GM10847 (cell line): ENCODE data around the gene GOLGA6L10.

Experiments used
- POLR2A ChIP-seq: IDR thresholded peaks from 2 replicates; pipeline ENCODE4 v1.6.1; 2011; ENCODE audit not compliant: insufficient read length; ENCODE audit errors: extremely low read depth

The GOLGA6L10 gene

DNA sequence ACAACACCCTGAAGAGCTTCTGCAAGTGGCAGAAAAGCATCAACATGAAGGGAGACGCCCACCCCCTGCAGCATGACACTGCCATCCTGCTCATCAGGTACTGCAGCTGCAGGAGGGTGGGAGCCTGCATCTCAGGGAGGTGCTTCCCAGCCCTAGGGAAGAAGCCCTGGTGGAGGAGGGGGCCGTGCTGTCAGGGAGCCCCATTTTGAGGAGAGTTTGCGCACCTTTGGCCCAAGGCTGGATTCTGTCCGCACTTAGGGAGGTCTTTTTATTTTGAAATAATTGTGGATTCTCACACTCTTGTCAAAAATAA is 44.5 kb downstream of the GOLGA6L10 start:
- no peak for TF ChIP-seq POLR2A

DNA sequence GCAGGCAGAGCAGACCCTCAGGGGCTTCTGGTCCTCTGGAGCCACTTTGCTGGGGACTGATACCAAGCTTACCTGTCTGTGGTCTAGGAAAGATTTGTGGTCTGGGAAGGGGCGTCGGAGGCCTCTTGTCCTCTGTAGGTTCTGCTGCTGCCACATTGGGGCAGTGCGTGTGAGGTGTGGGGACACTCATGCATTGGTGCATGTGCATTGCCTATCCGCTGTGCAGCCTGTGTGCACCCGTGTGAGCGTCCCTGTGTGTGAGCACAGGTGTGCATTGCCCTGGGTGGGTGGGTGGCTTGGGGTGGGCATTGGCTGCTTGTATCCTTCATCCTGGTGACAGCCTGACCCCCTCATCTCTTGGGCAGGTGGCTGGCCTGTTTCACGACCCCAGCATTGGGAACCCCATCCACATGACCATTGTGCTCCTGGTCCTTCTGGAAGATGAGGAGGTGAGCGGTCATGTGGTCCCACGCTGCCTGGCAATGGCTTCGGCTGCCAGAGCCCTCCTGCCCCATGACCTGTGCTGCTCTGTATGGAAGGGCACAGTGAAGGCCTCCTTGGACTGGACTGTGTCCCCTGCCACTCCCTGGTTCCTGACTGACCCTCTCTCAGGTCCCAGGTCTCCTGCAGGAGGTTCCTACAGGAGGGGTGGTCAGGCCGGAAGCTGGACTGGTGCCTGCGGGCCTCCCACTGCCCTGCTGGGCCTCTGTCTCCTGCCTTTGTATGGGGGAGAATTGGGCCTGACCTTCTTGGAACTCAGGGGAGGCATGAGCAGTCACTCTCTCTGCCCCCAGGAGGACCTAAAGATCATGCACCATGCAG is 45.1 kb downstream of the GOLGA6L10 start:
- no peak for TF ChIP-seq POLR2A

- no peak for TF ChIP-seq POLR2A
These were observed 47.8 kb downstream of the GOLGA6L10 start for GRCh38 chr15:82301296-82302016.

GRCh38 chr15:82300883-82301282 is 48.4 kb downstream of the GOLGA6L10 start:
- TF ChIP-seq POLR2A: no peak

DNA sequence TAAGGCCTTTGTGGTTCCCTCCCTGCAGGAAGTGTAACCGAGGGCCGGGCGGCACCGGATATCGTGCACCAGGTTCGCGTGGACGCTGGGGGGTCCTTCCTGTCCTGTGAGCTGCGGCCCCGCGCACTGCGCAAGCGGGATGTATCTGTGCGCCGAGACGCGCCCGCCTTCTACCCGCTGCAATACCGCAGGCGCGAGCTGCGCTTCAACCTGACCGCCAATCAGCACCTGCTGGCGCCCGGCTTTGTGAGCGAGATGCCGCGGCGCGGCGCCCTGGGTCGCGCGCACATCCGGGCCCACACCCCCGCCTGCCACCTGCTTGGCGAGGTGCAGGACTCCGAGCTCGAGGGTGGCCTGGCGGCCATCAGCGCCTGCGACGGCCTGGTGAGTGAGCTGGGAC is 50.8 kb downstream of the GOLGA6L10 start:
- no peak for TF ChIP-seq POLR2A

GRCh38 chr15:82298032-82298431 is 51.2 kb downstream of the GOLGA6L10 start:
- no peak for TF ChIP-seq POLR2A

GRCh38 chr15:82297546-82297945 is 51.7 kb downstream of the GOLGA6L10 start:
- no peak for TF ChIP-seq POLR2A

DNA sequence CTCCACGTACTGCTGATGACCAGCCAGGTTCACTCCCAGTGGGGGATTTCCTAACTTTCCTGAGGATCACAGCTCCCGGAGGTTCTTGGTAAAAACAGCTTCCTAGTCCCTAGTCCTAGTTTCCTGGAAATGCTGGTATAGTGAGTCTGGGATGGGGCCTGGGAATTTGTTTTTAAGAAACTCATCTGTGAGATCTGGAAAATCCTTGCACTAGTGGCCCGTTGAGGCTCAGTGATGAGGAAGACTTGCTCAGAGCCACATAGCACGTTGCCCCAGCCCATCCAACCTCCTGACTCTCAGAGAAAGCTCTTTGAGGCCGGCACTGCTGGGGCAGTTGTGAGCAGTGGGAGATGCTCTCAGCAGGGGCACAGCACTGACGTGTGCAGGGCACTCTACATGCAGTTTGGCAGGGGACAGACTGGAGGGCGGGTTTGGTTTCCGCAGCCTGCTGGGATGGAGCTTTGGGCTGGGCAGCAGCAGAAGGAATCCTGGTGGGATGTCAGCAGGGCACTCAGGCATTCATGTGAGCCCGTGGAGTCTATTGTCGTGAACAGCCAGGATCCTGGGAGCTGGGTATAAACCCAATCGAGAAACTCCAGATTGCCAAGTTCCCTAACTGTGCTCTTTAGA is 55.1 kb downstream of the GOLGA6L10 start:
- TF ChIP-seq POLR2A: no peak

DNA sequence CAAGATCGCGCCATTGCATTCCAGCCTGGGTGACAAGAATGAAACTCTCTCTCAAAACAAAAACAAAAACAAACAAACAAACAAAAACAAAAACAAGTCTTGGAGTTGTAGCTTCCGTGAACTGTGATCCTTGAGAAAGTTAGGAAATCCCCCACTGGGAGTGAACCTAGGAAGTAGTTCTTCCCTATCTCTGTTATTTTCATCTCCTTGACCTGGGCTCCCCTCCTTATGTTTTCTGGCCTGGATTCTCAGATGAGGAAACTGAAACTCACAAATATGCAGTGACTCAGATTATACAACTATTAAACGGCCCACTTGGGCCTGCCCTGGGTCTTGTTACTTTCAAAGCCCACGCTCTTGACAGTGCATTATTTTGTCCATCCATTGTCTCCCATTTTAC is 57.0 kb downstream of the GOLGA6L10 start:
- TF ChIP-seq POLR2A: no peak
